ENCODE measurements around the gene HVCN1.
"Not testable (repeated sequence)": the region's sequence is repeated elsewhere in the genome, so short reads cannot be mapped to it uniquely, and the experiment has no call there.

HVCN1 gene, protein sequence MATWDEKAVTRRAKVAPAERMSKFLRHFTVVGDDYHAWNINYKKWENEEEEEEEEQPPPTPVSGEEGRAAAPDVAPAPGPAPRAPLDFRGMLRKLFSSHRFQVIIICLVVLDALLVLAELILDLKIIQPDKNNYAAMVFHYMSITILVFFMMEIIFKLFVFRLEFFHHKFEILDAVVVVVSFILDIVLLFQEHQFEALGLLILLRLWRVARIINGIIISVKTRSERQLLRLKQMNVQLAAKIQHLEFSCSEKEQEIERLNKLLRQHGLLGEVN

DNA sequence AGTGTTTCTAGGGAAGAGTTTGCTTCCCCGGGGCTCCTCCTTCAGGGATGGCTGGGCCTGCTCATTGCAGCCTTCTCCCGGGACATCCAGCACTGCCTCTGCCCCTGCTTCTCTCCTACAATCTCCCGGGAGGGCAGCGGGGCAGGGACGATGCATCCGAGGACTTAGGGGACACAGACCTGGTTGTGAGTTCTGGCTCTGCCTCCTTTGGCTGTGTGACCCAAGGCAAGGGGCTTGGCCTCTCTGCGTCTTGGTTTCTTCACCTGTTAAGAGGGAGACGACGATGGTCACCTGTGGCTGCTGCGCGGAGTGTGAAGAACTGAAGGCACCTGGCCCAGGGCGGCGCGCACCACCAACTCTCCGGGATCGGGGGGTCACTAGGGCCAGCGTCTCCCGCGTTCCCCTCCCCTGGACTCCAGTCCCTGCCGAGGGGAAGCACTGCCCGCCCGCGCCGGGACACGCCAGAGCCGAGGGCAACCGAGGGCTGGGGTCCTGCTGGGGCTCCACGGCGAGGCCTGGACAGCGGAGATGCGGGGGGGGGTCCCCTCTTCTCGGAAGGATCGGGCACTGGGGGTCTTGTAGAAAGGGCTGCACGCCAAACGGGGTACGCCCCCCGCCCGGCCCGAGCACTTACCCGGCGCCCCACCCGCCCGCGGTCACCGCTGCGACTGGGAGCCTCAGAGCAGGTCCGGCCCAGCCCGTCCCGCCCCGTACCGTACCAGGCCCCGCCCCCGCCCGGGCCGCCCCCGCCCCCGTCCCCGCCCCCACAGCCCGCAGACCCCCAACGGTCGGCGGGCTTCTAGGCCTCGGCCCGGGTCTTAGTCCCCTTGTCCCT is at the start of gene HVCN1:
HVCN1 (minus strand) TSS at position 670 of the 835 bp plus-strand sequence. CDS start 5,870 bp downstream, outside the sequence.
- no peak for DNase-seq (ENCODE audit: low read depth)

DNA sequence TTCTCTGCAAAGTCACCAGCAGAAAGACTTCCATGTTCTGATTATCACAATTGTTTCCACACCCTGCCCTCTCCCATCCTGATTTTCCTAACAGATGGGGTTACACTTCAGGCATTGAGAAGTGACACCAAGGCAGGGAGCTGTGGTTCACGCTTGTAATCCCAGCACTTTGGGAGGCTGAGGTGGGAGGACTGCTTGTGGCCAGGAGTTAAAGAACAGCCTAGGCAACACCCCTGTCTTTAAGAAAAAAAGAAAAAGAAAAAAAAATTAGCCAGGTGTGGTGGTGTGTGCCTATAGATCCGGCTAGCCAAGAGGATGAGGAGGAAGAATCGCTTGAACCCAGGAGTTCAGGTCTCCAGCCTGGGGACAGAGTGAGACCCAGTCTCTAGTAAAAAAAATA is 48.6 kb upstream of the HVCN1 start:
- DNase-seq (ENCODE audit: low read depth): no peak

DNA sequence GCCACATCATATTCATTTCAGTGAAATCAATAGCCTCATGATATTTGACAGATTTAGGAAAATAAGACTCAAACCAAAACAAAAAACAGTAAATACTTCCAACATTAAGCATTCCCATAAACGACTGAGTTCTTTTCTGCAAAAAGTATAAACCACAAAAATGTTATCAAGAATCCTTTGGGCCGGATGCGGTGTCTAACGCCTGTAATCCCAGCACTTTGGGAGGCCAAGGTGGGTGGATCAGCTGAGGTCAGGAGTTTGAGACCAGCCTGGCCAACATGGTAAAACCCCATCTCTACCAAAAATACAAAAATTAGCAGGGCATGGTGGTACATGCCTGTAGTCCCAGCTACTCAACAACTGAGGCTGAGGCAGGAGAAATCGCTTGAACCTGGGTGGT is 48.1 kb upstream of the HVCN1 start:
- not testable (repeated sequence) for DNase-seq (ENCODE audit: low read depth)

DNA sequence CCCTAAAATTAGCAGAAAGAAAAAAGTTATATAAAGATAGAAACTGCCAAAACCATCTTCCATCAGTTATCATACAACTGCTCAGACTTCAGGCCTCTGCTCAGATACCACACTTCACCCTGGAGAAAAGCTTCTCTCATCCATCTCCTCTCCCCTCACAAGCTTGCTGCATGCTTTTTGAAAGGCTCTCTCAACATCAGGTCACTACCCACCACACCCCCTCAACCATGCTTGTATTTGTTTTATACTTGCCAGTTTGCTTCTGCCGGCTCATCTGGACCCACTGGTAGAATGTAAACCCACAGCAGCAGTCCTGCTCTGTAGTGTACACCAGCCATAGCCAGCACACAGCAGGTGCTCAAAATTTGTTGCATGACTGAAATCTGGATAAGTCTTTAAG is 45.0 kb upstream of the HVCN1 start:
- no peak for DNase-seq (ENCODE audit: low read depth)

DNA sequence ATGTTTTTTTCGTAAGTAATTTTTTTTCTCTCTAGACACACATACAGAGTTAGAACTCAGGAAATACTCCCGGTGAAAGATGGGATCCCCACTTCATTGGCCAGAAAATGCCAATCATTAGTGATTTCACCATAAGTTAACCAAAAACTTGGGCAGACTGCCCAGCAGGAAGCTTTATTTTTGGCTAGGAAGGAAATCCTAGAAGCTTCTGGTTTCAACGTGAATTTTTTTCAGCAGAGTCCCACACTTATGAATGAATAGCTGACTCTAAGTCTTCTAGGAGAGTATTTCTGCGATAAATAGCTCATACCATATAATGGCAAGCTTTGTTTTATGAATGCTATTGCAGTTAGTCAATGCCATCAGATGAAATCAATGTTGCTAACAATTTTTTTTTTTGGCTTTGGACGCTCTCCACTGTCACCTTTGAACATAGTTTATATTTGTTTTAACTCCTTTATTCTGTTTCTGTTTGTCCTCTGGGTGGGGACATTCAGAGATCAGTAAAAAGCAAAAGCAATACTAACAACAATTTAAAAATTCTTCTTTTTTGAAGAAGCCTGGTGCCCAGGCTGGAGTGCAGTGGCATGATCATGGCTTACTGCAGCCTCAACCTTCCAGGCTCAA is 44.3 kb upstream of the HVCN1 start:
- no peak for DNase-seq (ENCODE audit: low read depth)

DNA sequence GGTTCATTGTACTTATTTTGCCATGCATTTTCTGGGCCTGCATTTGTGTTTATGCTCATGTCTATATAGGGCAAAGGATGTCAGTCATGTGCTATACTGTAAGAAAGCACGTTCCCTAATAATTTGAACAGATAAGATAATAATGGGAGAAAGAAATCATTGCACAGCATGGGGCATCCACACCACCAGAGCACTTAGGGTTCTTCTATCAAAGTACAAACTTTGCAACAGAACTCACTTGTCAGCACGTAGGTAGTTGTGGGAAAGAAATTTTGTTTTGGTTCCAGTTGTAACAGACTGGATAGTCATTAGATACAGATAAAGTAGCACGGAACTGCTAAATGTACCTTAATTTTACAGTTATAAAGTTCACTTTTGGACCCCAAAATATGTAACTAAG is 43.7 kb upstream of the HVCN1 start:
- no peak for DNase-seq (ENCODE audit: low read depth)

DNA sequence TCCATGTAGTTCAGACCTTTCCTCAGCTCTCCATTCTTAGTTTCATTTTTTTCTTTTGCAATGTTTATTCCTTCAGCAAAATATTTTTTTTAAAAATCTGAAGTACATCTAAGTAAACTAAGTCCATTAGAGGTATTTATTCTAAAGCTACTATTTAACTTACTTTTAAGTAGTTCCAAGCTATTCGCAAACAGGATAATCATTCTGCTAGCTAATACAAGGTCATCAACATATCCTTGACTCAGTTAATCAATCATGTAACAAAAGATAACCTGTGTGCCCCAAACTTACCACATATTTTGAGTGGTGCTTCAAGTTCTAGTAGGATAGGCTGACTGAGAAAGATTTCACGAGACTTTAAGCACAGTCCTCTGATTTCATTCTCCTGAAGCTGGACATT is 42.6 kb upstream of the HVCN1 start:
- DNase-seq (ENCODE audit: low read depth): no peak

DNA sequence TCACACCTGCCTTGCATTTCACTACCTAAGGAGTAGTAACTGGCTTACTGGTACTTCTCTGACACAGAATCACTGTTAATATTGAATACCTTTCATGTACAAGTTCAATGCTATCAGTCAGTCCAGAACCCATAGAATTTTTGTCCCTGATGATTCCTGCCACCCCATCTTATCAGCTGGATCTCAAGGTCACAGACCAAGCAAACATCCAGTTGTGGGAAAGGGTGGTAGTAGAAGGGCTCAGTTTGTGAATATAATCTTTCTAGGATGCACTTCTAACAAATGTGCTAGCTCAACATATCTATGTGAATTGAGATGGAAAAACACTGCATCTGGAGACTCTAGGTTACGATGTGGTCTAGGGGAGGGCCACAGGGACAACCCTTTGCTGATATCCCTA is 39.7 kb upstream of the HVCN1 start:
- DNase-seq (ENCODE audit: low read depth): no peak

DNA sequence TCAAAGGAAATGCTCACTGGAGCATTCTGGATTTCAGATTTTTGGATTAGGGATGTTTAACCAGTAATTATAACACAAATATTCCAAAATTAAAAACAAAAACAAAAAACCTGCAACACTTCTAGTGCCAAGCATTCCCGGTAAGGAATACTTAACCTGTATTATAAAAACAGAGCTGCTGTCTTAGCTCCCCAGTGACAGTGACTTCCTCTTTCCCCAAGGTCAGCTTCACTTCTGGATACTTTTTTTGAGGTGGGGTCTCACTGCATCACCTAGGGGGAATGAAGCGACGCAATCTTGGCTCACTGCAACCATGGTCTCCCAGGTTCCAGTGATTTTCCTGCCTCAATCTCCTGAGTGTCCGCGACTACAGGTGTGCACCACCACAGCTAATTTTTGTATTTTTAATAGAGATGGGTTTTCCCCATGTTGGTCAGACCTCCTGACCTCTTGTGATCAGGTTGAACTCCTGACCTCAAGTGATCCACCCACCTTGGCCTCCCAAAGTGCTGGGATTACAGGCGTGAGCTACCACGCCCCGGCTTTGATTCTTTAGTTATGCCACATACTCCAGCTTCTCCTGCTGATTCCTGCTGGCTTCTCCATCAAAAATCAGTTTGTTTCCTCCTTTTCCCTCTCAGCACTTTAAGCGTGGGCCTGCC is 37.9 kb upstream of the HVCN1 start:
- DNase-seq (ENCODE audit: low read depth): no peak

DNA sequence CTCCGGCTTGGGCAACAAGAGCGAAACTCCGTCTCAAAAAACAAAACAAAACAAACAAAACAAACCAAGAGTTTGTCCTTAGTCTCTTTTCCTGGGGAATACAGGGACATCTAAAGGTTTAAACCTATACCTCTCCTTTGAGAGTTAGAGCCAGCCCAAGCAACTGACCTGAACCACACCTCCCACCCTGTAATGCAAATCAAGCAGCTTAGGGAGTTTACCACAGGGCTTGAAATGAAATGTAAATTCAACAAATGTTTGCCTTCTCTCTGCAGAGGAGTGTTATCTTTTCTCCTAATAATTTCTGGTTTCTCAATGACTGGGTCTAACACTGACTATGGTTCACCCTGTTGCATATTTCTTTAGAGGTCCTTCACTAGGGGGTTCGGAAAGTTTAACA is 37.1 kb upstream of the HVCN1 start:
- DNase-seq (ENCODE audit: low read depth): no peak

DNA sequence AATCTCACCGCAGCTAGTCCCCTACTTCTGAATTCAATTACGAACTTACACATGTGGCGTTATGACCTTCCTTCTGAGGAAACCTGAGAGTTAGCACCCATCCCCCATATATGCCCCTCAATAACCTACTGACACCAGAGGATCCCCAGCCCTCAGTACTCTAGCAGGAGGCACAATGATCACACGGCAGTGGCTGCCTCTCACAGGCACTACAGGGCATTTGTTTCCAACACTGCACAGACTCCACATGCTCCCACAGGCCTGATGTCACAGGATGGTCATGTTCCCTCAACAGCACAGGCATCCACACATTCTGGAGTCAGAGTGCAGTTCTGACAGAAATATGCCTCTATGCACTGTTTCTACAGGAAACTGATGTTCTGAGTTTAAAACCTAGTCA is 36.4 kb upstream of the HVCN1 start:
- no peak for DNase-seq (ENCODE audit: low read depth)

DNA sequence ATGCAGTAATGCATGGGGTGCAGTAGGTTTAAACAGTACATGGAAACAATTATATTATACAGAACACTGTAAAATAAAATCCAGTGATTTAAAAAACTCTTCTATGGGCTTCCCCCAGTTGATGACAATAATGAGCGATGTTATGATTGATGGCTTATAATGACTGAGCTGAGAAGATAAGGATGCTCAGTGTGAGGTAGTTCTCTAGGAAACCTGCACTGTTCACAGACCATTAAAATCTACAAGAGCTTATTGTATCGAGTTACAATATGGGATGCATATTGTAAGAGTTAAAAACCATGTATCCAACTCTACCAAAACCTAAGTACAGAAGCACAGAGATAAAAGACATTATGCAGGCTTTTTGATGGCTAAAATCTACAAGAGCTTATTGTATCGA is 34.0 kb upstream of the HVCN1 start:
- DNase-seq (ENCODE audit: low read depth): not testable (repeated sequence)

DNA sequence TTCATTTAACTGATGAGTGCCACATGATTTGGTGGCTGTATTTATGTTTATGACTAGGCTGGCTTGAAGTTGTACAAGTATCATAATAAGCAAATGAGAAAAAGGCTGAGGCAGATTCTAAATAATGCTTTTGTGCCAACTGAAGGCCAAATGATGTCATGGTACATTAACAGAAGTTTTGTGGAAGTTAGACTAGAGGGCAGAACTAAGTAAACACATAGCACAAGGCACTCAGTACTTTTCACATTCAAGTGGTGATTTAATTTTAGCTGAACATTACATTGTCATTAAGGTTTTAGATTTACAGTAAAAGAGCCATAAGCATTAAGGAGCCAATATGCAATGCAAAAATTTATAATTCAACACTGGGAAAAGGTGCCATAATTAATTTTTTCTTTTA is 32.7 kb upstream of the HVCN1 start:
- no peak for DNase-seq (ENCODE audit: low read depth)

DNA sequence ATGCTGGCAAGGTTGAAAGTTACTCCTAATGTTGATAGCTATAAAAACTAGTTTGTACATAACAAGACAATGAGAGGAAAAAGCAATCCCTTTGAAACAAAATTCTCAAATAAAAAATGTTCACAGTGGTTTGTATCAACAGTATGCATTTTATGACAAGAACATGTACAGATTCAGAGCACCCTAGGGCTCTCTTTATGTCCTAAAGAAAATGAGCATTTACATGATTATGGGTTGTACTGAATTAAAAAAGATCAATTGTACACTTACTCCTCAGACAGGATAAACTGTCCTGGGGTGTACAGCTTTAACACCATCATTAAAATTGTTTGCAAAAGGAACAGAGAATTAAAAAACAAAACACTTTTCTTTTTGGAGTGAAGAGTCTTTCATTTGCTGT is 31.6 kb upstream of the HVCN1 start:
- DNase-seq (ENCODE audit: low read depth): no peak

DNA sequence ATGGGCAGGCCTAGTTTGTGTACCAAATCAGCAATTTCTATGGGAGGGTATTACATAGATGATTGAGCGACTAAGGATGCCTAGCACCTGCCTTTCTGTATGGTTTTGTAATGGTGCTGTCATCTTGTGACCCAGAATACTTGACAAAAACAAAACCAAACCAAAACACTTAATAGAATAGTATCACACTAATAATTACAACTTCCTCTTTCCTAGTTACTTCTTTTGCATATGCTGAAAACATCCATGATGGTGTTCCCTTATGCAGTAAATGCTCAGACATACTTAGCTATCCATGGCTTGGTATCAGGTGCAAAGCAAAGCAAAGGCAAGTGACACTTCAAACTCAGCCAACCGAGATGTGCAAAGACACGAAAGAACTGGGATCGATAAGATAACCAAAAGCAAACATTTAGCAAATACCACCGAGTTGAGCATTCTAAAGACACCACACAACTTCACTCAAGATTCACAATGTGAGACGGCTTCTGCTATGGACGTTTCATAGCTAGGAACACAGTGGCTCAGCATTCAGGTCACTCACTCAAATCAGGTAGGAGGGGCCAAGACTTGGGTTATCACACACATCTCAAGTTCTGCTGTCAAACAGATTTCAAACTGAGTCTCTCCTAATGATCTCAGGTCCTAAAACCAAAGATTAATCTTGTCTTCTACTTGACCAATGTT is 29.4 kb upstream of the HVCN1 start:
- no peak for DNase-seq (ENCODE audit: low read depth)

DNA sequence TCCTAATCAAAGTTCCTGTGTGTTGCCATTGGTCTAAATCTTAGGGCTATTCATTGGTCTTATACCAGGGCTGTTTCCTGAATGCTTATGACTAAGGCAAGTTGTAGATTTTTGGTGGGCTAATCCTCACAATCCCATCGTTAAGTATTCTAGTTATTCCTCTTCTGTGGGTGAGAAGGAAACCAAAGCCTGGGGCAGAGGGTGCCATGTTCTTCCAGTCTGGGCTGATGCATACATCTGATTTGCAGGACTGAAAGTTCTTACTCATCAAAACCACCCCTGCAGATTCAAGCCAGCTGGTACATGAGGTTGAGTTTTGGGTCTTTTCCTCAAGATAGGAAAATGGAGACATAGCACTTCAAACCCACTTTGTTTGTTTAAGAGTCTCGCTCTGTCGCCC is 28.1 kb upstream of the HVCN1 start:
- no peak for DNase-seq (ENCODE audit: low read depth)

DNA sequence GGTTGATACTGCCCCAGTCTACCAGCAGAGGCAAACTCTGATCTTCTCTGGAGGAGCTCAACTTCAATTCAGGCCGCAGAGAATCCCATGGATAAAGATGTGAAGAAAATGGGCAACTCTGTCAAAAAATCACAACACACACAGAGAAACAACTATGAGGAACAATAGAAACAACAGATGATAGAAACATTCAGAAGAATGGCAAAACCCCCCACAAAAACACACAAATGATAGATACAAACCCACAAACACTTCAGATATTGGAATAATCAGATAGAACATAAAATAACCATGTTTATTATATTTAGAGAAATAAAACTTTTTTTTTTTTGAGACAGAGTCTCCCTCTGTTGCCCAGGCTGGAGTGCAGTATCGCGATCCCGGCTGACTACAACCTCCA is 20.0 kb upstream of the HVCN1 start:
- no peak for DNase-seq (ENCODE audit: low read depth)

DNA sequence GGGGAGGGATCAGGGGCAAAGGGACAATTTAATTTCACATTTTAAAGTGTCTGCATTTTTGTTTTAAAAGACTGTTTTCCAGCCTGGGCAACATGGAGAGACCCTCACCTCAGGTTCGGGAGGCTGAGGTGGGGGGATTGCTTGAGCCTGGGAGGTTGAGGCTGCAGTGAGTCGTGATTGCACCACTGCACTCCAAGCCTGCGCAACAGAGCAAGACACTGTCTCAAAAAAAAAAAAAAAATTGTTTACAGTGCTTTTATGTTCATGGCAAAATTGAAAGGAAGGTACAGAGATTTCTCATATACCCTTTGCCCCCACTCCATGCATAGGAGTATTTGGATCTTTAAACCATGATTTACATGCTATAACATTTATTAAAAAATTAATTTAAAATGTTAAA is 16.4 kb upstream of the HVCN1 start:
- DNase-seq (ENCODE audit: low read depth): no peak

DNA sequence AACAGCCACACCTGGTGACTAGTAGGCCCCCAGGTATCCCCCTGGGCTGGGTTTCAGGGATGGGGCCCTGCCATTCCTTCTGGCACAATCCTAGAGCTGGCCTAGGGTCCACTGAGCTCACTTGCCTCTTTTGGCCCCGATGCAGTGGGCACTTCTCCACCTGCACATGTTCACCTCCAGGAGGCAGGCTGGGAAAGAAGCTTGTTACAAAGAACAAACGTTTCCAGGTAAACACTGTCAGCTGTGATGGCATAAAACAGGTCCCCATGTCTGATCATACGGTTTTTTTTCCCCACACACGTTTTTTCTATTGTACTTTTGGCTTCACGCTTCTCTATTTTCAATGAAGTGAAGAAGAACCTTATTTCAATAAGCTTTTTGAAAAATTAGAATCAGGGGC is 15.8 kb upstream of the HVCN1 start:
- no peak for DNase-seq (ENCODE audit: low read depth)

DNA sequence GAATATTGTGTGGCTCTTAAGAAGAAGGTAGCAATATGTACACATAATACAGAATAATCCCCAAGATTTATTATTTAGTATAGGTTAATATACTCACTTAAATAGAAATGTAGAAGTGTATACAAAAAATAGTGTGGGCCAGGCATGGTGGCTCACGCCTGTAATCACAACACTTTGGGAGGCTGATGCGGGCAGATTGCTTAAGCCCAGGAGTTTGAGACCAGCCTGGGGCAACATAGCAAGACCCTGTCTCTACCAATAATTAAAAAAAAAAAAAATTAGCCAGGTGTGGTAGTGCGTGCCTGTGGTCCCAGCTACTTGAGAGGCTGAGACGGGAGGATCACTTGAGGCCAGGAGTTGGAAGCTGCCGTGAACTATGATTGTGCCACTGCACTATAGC is 15.3 kb upstream of the HVCN1 start:
- DNase-seq (ENCODE audit: low read depth): no peak

DNA sequence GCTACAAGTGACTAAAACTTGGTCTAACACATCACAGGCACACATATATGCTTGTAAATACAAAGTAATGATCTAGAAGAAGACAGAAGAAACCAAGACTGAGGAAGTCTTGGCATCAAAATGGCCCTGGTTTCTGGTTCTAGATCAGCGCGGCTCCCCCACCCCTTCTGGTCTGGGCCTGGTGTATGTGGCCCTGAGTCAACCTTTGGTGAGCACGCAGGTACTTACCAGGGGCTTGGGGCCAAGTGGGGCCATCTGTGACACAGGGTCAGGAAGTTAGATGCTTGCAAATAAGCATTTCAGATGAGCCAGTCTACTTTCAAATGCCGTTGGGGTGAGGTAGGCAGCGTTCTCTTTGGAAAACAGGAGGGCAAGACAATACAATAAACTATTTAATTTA is 13.2 kb upstream of the HVCN1 start:
- no peak for DNase-seq (ENCODE audit: low read depth)

Data from GM04503 (cell line).